ENCODE results near the gene GART.

DNA sequence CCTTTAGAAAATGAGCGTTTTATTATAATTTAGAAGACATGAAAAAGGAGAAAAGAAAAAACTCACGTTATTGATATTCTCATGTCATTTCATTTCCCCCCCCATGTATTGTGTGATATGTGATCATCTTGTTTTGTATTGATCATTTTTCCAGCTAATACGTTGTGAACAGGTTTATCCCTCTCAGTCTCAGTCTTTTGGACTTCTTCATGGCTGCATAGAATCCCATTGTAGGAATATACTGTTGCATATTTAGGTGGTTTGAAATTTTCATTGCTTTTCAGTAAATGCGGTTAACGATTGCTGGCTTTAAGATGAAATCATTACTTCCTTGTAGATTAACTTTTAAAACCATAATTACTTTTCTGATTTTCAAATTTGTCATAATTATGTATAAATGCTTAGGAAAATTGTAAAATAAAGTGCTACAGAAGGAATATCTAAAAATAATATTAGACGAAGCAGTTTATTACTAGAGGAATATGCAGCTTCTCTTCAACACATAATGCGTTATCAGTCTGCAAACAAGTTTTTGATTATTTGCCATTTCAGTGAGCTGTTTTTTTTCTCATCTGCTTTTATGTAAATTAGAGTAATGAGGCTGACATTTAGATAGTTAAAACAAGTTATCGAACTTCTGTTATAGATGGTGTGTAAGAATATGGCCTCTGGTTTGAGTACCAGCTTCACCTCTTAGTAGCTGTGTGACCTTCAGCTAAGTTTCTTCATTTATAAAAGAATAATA, 2.7 kb upstream of the GART start:
- TF ChIP-seq, protein P1, sequence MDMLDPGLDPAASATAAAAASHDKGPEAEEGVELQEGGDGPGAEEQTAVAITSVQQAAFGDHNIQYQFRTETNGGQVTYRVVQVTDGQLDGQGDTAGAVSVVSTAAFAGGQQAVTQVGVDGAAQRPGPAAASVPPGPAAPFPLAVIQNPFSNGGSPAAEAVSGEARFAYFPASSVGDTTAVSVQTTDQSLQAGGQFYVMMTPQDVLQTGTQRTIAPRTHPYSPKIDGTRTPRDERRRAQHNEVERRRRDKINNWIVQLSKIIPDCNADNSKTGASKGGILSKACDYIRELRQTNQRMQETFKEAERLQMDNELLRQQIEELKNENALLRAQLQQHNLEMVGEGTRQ (IDR thresholded peaks at IDR 0.05; ENCODE audit: low read length) = no peak
- TF ChIP-seq ZNF274 (IDR thresholded peaks at IDR 0.05; ENCODE audit: borderline replicate concordance, extremely low read depth, low read length) = no peak
- no peak for TF ChIP-seq CTCF (IDR thresholded peaks at IDR 0.05; ENCODE audit: control extremely low read depth in 1 of 3, insufficient read depth in 1 of 3, low read depth in 1 of 3, low read length in 3 of 3)
- no peak for TF ChIP-seq POLR2A (IDR thresholded peaks at IDR 0.05; ENCODE audit: control extremely low read depth in 1 of 2, low read depth in 2 of 2, low read length in 2 of 2)
- no peak for TF ChIP-seq FOSL1 (IDR thresholded peaks at IDR 0.05; ENCODE audit: insufficient read depth, low read depth, low read length)
- TF ChIP-seq HDAC6 (IDR thresholded peaks at IDR 0.05; ENCODE audit: low read depth, low read length) = no peak
- no peak for TF ChIP-seq POLR2AphosphoS5 (IDR thresholded peaks at IDR 0.05; ENCODE audit: low read depth, low read length)
- no peak for TF ChIP-seq BRCA1 (IDR thresholded peaks at IDR 0.05; ENCODE audit: low read depth, low read length)
- no peak for TF ChIP-seq SIX5 (IDR thresholded peaks at IDR 0.05; ENCODE audit: low read depth, low read length)
